GM21447 (cell line): Measurements from ENCODE around the gene LBX2.
A peak's percentile ranks its signal among the peaks of the same experiment; 100 is the strongest.

Experiments used
- ATAC-seq: cut with Tn5 transposase; IDR thresholded peaks from one replicate; pipeline ENCODE4 v1.9.1; 2021; ENCODE audit not compliant: unreplicated experiment

The LBX2 gene, protein sequence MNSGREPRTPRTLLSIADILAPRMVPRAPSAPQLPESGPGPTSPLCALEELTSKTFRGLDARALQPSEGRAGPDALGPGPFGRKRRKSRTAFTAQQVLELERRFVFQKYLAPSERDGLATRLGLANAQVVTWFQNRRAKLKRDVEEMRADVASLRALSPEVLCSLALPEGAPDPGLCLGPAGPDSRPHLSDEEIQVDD

GRCh38 chr2:74499267-74499939, at the start of gene LBX2:
Gene LBX2, minus strand, starts transcription at chr2:74499603. Its CDS starts 66 bp downstream, at chr2:74499537.
- no peak for ATAC-seq

DNA sequence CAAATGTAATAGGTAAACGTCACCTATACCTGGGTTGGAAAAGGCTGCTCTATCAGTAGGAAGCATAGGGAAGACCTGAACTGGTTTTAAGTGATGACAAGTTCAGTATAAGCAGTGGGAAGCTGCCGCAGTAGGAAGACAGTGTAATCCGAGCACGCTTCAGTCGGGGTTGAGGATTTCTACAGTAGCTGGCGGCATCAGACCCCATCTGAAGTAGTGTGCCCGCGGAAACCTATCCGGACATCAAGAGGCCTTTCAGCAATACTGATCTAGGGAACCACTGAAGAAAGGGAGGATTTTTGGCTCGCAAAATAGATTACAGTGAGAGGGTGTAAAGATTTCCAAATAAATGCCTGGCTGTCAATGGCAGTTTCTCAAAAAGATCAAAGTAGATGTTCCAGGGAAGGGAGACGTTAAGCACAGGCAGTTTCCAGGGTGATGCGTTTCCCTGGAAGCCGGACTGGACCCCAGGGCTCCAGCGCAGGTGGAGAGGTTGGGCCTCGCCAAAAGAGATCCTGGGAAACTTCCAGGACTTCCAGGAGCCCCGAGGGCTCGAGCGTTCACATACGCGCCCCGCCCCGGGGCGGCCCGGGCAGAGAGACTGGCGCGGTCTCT, 49.0 kb upstream of the LBX2 start:
- ATAC-seq, result no peak

DNA sequence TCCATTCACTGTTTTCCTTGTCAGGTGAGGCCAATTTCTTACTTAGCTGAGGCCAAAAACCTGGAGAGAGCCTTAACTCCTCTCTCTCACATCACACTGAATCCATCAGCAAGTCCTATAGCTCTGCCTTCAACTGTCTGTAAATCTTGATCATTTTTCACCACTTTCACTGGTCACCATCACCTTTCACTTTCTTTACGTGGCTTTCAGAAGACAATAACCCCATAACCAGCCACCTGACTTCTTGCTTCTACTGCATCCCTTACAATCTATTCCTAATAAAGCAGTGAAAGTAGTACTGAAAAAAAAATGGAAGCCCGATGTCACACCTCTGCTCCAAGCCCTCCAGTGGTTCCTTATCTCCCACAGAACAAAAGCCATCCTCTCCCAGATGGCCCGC, 46.6 kb upstream of the LBX2 start:
- ATAC-seq, result no peak

GRCh38 chr2:74544634-74545033, 45.2 kb upstream of the LBX2 start:
- no peak for ATAC-seq

DNA sequence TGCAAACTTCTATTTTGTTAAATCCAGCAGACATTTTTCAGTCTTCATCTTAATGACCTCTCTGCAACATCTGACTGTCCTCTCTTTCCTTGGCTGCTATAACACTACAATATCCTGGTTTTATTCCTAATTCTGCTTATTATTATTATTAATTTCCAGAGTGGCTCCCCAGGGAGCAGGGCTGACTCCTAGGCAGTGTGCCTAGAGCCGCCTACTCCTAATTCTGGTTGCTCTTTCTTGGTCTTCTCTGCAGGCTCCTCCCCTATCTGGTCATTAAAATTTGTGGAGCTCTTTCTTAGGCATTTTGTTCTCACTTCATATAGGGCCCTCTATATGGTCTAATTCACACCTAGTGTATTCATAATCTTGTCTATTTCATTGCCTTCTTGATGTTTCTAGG, 43.6 kb upstream of the LBX2 start:
- ATAC-seq, result no peak

DNA sequence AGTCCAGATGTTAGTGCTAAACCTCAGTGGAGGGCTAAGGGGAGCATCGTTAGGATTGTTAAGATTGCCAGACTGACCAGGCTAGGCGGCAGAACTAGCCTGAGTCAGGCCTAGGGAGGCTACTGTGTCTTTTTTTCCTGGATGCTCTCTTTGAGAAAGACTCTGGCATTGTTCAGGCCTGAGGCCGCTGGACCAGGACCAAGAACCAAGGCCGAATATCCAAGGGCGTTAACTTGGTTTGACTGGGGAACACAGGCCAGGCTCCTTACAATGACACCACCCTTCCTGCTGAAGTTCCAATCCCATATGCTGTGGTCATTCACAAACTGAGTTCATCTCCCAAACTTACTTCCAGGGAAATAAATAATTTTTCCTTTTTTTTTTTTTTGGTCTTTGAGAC, 40.9 kb upstream of the LBX2 start:
- ATAC-seq, result no peak

DNA sequence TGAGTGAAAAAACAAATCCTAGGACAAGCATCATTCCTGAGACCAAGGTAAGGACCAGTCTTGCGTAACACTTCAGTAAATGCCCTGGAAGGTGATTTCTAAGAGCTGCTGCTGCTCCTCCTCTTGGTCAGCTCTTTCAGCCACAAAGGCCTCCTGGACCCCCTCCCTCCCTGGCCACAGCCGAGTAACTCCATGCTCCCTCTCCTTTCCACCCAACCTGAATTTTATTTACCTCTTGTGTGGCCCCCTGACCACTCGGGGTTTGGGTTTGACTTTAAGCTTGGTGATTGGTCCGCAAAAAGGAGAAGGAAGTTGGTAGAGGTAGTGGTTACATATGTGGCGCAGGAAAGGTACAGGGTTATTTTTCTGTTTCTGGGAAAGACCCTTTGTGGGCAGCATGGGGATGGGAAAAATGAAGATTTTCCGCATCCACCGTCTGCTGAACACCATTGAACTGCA, 39.5 kb upstream of the LBX2 start:
- no peak for ATAC-seq

DNA sequence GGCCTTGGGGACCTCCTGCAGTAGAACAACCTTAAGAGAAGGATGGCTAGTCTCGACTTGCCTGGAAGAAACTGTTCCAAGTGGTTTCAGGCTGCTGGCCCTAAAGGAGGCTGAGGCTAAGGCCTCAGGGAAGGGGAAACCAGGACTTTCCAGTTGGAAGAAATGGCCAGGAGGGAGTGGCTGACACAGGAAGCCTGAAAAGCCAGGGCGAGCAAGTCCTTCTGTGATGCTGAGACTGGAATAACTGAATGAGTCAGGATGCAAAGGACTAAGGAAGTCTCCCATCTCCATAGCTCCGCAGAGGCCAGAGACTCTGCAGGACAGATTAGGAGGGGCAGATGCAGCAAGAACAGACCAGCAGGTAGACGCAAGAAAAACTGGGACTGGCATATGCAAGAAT, 37.7 kb upstream of the LBX2 start:
- ATAC-seq, result no peak

DNA sequence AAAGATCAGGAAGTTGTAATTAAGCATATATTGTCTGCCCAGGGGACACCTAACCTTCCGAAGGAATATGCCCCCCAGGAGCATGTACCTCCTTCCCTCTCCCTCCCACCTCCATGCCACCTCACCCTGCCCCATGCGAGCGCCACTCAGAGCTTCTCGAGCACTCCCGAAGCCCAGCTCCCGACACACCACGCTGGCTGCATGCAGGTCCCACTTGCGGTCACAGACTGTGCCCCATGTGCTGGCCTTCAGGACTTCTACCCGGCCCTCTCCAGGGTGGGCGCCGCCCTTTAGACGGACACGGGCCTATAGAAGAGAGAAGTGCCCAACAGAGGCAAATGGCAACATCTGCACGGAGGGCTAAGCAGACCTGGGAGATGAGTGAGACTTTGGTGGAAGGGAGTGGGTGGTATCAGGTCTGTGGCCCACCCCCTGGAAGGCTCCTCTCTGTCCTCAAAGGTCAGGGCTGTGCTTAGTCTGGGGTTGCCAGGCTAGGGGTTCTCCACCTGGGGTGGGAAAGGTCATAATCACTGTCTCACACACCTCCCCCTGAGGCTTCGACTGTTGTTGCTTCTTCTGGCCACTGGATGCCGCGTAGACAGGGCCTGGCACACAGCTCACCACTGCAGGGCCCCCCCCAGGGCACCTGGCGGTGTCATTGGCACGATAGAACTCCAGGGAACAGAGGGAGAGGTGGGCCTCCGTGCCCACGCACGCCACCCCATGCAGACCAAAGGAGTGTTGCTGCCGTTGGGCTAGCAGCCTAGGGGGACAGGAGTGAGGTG, 37.0 kb upstream of the LBX2 start:
- no peak for ATAC-seq

- ATAC-seq, result no peak
These were observed 36.1 kb upstream of the LBX2 start for GRCh38 chr2:74535440-74535965.

GRCh38 chr2:74534411-74534810, 35.0 kb upstream of the LBX2 start:
- no peak for ATAC-seq

DNA sequence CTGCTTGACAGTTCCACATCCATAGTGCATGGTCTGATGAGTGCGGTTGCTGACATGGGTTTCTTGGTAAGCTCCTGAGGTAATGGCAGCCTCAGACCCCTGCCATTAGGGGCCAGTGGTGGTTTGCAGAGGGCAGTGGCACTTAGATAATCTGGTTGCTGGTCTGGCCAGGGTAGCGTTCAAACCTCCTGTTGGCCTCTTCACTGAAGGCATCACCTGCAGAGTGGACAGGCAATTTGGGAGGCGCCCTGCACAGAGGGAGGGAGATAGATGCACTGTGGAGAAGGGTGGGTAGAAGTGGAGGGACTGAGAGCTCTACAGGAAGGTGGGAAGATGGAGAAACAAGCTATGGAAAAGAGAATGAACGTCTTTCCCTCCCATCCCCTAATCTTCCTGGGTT, 34.1 kb upstream of the LBX2 start:
- no peak for ATAC-seq

DNA sequence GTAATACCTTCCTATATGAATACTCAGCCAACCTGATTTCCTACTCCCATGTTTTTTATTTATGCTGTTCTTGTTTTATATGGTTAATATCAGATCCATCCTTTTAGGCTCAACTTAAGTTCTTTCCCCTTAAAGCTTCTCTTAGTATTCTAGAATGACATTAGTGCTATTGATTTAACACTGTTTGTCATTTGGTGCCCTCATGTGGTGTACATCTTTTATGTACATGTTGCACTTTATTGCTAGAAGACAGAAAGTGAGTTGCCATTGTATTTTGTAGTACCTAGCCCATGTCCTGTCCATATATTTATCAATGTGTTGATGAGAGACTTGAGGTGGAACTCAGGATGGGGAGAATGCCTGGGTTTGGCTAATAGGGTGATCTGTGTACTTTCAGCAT, 32.8 kb upstream of the LBX2 start:
- no peak for ATAC-seq

DNA sequence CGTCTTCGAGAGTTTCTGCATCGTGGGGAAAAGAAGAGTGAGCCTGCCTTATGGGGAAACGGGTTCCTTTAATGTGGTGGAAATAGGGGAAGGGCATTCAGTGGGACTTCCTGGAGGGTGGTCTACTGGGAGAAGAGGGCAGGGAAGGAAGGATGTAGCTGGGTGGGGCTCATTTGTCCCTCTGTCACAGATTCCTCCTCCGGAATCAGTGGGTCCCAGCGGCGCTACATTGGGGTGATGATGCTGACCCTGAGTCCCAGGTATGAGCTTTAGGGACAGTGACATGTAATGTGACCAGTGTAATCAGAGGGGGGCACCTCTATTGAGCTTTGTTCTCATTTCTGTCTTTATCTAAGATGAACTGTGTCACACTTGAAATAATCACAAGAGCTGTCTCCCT, 32.3 kb upstream of the LBX2 start:
- ATAC-seq, result no peak

- peak; percentile 39 for ATAC-seq
These were observed 31.1 kb upstream of the LBX2 start for GRCh38 chr2:74530239-74531187.

DNA sequence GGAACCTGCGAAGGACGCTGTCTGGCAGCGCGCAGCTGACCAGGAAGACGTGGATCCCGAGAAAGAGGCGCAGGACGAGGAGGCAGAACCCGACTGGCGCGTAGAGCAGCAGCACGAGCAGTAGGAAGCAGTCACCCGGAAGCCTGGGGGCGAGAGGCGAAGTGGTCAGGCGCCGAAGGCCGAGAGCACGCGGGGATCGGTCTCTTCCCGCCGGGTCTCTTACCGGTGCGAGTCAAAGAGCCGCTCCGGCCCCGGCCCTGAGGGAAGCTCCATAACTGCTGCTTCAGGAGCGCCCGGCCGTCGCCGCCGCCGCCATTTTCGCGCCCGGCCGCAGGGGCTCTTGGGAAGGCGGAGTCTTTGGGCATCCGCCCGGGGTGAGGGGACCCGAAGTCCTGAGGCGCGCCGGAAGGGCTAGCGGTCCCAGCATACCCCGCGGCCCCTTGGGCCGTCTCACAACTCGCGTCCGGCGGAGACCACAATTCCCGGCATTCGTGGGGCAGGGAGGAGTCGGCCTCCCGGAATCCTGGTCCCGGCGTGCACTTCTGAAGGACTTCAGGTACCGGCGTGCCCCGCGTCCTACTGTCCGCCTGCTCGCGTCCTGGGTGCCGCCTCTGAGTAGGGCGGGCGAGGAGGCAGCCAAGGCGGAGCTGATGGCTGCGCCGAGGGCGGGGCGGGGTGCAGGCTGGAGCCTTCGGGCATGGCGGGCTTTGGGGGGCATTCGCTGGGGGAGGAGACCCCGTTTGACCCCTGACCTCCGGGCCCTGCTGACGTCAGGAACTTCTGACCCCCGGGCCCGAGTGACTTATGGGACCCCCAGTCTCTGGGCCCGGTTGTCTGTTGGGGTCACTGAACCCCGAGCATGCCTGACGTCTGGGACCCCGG, 30.2 kb upstream of the LBX2 start, which contains the start of the genes AUP1 and HTRA2:
TSS of gene AUP1 (minus strand) at position 350 of the 882 bp plus-strand sequence. CDS start at position 273, 77 bp downstream.
TSS of gene HTRA2 (plus strand) at position 577 of the 882 bp plus-strand sequence. CDS start at position 651, 74 bp downstream.
- ATAC-seq, result peak; percentile 73

- ATAC-seq, result peak; percentile 8
These were observed 29.4 kb upstream of the LBX2 start for GRCh38 chr2:74528600-74529356.

DNA sequence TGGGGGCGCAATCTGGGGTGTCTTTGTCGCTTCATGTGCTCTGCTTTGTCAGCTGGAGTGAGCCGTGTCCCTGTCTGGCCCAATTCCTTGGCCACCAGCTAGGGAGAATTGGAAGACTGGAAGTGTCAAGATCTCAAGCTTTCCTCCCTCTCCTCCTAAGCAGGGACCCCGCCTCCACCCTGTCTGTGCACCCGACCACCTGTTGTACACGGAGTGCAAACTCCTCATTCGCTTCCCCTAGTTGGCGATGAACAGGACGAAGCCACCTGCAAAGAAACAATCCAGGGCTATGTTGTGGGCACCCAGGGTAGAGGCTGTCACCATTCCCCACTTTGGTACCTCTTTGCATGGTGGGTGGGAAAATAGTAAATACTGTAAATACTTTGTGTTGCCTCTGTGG, 28.3 kb upstream of the LBX2 start:
- no peak for ATAC-seq
